ENCODE measurements around the gene SOX4.

The SOX4 gene

GRCh38 chr6:21614226-21614625 lies 20.7 kb downstream of the SOX4 start:
- DNase-seq, result no peak

- DNase-seq, result no peak
These were observed 22.0 kb downstream of the SOX4 start for GRCh38 chr6:21615504-21615903.

DNA sequence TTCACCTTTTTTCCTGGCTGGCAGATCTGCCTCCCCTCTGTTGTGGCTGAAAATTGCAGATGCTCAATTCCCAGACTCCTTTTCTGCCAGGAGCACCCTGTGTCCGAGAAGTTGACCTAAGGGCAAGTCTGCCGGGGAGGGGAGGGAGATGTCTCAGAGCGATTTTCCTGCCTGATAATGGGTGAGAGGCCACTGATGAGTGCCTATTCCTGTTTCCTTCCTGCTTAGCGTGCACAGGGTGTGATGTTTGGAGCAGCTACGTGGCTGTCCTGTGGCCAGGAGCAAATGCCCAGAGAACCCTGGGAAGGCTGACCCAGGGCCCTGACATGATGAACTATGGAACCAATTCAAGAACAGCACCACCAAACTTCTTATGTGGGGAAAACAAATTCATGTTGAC lies 22.5 kb downstream of the SOX4 start:
- no peak for DNase-seq

DNA sequence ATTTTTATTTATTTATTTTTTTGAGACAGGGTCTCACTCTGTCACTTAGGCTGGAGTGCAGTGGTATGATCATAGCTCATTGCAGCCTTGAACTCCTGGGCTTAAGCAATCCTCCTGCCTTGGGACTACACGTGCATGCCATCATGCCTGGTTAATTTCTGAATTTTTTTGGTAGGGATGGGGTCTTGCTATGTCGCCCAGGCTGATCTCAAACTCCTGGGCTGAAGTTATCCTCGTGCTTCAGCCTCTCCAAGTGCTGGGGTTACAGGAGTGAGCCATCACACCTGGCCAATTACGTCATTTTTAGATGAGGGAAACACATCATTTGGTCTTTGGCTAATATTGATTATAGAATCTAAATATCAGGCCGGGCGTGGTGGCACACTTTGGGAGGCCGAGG lies 32.1 kb downstream of the SOX4 start:
- no peak for DNase-seq

- DNase-seq, result no peak
These were observed 33.2 kb downstream of the SOX4 start for GRCh38 chr6:21626756-21627155.

DNA sequence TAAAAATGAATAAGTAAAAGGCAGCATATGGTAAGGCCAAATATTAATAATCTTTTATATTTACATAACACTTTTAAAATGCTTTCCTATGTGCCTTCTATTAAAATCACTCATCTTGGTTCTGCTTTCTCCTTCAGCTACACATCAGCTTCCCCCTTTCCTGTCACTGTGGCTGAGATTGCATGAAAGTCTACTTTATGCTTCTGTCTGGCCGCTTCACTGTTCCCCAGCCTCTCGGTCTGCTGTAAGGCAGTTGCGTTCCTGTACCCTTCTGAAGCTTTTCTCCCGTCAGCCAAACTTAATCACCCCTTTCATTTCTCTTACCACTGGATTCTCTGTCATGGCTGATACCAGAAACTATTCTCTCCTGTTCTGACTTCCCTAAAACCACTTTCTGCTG lies 34.6 kb downstream of the SOX4 start:
- DNase-seq, result no peak

DNA sequence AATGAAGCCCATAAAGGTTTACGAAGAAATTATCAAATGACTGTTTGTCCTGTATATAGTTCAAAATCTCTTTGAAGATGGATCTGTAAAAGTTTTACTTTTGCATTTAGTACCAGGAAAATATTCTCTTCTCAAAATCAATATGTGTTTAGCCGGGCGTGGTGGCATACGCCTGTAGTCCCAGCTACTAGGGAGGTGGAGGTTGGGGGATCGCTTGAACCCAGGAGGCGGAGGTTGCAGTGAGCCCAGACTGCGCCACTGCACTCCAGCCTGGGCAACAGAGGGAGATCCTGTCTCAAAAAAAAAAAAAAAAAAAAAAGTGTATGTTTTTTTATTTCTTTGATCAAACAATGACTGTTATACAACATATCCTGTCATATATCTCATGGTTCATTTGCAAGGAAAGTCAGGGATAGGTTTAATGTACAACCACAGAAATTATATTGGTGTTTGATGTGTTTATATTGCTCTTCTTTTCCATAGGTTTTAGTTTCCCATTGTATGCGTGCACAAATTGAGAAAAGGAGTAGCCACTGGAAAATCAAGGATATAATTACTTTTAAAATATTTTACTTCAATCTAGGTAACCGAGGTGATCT lies 40.1 kb downstream of the SOX4 start:
- no peak for DNase-seq

- no peak for DNase-seq
These were observed 41.0 kb downstream of the SOX4 start for GRCh38 chr6:21634582-21634981.

- no peak for DNase-seq
These were observed 43.3 kb downstream of the SOX4 start for GRCh38 chr6:21636876-21637275.

- DNase-seq, result no peak
These were observed 45.8 kb downstream of the SOX4 start for GRCh38 chr6:21639316-21639715.
